Stimulated activated CD8-positive, alpha-beta memory T cell treated with anti-CD3 and anti-CD28 coated beads, Interleukin-4, amount 100 ng/mL, for 24 hours (primary cell): Measurements from ENCODE around the gene LRBA.
"Not testable (repeated sequence)": the region's sequence is repeated elsewhere in the genome, so short reads cannot be mapped to it uniquely, and the experiment has no call there.

Source experiments
- DNase-seq: peaks from one replicate; pipeline ENCODE4 v3.0.0-alpha.2; 2020; ENCODE audit warnings: low read depth

LRBA gene

GRCh38 chr4:150673793-150674192 is 341.3 kb downstream of the LRBA start:
- no peak for DNase-seq

GRCh38 chr4:150668824-150669223 is 346.3 kb downstream of the LRBA start:
- no peak for DNase-seq

- DNase-seq = no peak
Observed at GRCh38 chr4:150664935-150665334, 350.1 kb downstream of the LRBA start.

- DNase-seq = no peak
Observed at GRCh38 chr4:150662686-150663085, 352.4 kb downstream of the LRBA start.

GRCh38 chr4:150661551-150661950 is 353.5 kb downstream of the LRBA start:
- DNase-seq = not testable (repeated sequence)

- not testable (repeated sequence) for DNase-seq
Observed at GRCh38 chr4:150658258-150658657, 356.8 kb downstream of the LRBA start.

GRCh38 chr4:150656891-150657290 is 358.2 kb downstream of the LRBA start:
- DNase-seq = no peak

- no peak for DNase-seq
Observed at GRCh38 chr4:150650751-150651150, 364.3 kb downstream of the LRBA start.

- no peak for DNase-seq
Observed at GRCh38 chr4:150648123-150648522, 367.0 kb downstream of the LRBA start.

- DNase-seq = no peak
Observed at GRCh38 chr4:150647008-150647407, 368.1 kb downstream of the LRBA start.

GRCh38 chr4:150641612-150642011 is 373.5 kb downstream of the LRBA start:
- DNase-seq = no peak

GRCh38 chr4:150632639-150633038 is 382.4 kb downstream of the LRBA start:
- DNase-seq = no peak

- DNase-seq = no peak
Observed at GRCh38 chr4:150628073-150628472, 387.0 kb downstream of the LRBA start.

- no peak for DNase-seq
Observed at GRCh38 chr4:150625033-150625432, 390.1 kb downstream of the LRBA start.

- no peak for DNase-seq
Observed at GRCh38 chr4:150624055-150624454, 391.0 kb downstream of the LRBA start.

GRCh38 chr4:150619042-150619441 is 396.0 kb downstream of the LRBA start:
- DNase-seq = no peak

GRCh38 chr4:150609131-150609530 is 406.0 kb downstream of the LRBA start:
- no peak for DNase-seq

- DNase-seq = no peak
Observed at GRCh38 chr4:150600812-150601445, 414.2 kb downstream of the LRBA start.

GRCh38 chr4:150599547-150599946 is 415.5 kb downstream of the LRBA start:
- no peak for DNase-seq

GRCh38 chr4:150598909-150599308 is 416.2 kb downstream of the LRBA start:
- DNase-seq = no peak

GRCh38 chr4:150593996-150594395 is 421.1 kb downstream of the LRBA start:
- DNase-seq = no peak

- DNase-seq = no peak
Observed at GRCh38 chr4:150591904-150592303, 423.2 kb downstream of the LRBA start.

GRCh38 chr4:150591406-150591805 is 423.7 kb downstream of the LRBA start:
- no peak for DNase-seq

- no peak for DNase-seq
Observed at GRCh38 chr4:150590631-150591030, 424.5 kb downstream of the LRBA start.

GRCh38 chr4:150589157-150589556 is 425.9 kb downstream of the LRBA start:
- no peak for DNase-seq
